SK-N-SH treated with all-trans-retinoic acid at 6 μM for 48 hours (cell line): ENCODE data around the gene PLGRKT.

Experiments
- ARNTL ChIP-seq: fragments of 450-650 bp; formaldehyde crosslinking; IDR thresholded peaks from 2 replicates; pipeline ENCODE4 v1.5.0; 2020; ENCODE audit warnings: low read depth, mild to moderate bottlenecking, moderate library complexity, borderline replicate concordance
- PATZ1 ChIP-seq: fragments of 250-450 bp; sonication (Bioruptor Pico); IDR thresholded peaks from 2 replicates; pipeline ENCODE4 v1.8.0; 2020; ENCODE audit warnings: mild to moderate bottlenecking, moderate library complexity, borderline replicate concordance
- PPARA ChIP-seq: fragments of 250-450 bp; sonication (Bioruptor Pico); IDR thresholded peaks from 2 replicates; pipeline ENCODE4 v1.5.0; 2020; ENCODE audit warnings: mild to moderate bottlenecking, borderline replicate concordance
- ZFP3 ChIP-seq: fragments of 250-450 bp; sonication (Bioruptor Pico); IDR thresholded peaks from 2 replicates; pipeline ENCODE4 v1.5.0; 2020; ENCODE audit warnings: mild to moderate bottlenecking, moderate library complexity
- ZNF70 ChIP-seq: fragments of 450-650 bp; formaldehyde crosslinking; IDR thresholded peaks from 2 replicates; pipeline ENCODE4 v1.5.0; 2020; ENCODE audit warnings: mild to moderate bottlenecking, moderate library complexity
- ZNF8 ChIP-seq: fragments of 450-650 bp; formaldehyde crosslinking; IDR thresholded peaks from 2 replicates; pipeline ENCODE4 v1.5.0; 2020; ENCODE audit warnings: mild to moderate bottlenecking, moderate library complexity
- TF ChIP-seq, protein P1 (sequence below): fragments of 250-450 bp; sonication (Bioruptor Pico); IDR thresholded peaks from 2 replicates; pipeline ENCODE4 v1.5.0; 2020; ENCODE audit warnings: mild to moderate bottlenecking, moderate library complexity
- TF ChIP-seq, protein P2 (sequence below): fragments of 250-450 bp; sonication (Bioruptor Pico); IDR thresholded peaks from 2 replicates; pipeline ENCODE4 v1.5.1; 2020; ENCODE audit warnings: low read depth, mild to moderate bottlenecking, moderate library complexity

DNA sequence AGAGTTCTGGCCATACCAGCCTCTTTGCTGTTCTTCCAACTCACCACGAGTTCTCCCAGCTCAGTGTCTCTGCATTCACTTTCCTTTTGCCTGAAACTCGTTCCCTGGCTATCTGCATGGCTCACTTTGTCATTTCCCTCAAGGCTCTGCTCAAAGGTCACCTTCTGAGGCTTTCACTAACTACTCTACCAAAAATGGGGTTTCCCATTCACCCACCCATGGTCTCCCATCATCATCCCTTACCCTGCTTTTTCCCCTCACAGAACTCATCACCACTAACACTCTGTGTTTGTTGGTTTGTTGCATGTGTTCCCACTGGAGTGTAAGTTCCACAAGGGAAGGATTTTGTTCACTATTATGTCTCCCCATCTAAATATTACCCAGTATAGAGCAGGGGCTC is 16.6 kb downstream of the PLGRKT start:
- TF ChIP-seq ZNF8 (CRISPR knock-in tag) (no peak), PPARA (no peak), ARNTL (CRISPR knock-in tag) (no peak), ZNF70 (CRISPR knock-in tag) (no peak), PATZ1 (CRISPR knock-in tag) (no peak), ZFP3 (CRISPR knock-in tag) (no peak)
- TF ChIP-seq, protein P1, sequence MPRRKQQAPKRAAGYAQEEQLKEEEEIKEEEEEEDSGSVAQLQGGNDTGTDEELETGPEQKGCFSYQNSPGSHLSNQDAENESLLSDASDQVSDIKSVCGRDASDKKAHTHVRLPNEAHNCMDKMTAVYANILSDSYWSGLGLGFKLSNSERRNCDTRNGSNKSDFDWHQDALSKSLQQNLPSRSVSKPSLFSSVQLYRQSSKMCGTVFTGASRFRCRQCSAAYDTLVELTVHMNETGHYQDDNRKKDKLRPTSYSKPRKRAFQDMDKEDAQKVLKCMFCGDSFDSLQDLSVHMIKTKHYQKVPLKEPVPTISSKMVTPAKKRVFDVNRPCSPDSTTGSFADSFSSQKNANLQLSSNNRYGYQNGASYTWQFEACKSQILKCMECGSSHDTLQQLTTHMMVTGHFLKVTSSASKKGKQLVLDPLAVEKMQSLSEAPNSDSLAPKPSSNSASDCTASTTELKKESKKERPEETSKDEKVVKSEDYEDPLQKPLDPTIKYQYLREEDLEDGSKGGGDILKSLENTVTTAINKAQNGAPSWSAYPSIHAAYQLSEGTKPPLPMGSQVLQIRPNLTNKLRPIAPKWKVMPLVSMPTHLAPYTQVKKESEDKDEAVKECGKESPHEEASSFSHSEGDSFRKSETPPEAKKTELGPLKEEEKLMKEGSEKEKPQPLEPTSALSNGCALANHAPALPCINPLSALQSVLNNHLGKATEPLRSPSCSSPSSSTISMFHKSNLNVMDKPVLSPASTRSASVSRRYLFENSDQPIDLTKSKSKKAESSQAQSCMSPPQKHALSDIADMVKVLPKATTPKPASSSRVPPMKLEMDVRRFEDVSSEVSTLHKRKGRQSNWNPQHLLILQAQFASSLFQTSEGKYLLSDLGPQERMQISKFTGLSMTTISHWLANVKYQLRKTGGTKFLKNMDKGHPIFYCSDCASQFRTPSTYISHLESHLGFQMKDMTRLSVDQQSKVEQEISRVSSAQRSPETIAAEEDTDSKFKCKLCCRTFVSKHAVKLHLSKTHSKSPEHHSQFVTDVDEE (CRISPR knock-in tag): no peak
- TF ChIP-seq, protein P2, sequence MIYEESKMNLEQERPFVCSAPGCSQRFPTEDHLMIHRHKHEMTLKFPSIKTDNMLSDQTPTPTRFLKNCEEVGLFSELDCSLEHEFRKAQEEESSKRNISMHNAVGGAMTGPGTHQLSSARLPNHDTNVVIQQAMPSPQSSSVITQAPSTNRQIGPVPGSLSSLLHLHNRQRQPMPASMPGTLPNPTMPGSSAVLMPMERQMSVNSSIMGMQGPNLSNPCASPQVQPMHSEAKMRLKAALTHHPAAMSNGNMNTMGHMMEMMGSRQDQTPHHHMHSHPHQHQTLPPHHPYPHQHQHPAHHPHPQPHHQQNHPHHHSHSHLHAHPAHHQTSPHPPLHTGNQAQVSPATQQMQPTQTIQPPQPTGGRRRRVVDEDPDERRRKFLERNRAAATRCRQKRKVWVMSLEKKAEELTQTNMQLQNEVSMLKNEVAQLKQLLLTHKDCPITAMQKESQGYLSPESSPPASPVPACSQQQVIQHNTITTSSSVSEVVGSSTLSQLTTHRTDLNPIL (CRISPR knock-in tag): no peak
